HG03060 (cell line): ENCODE results near the gene MBLAC1.

Experiments used
- ATAC-seq: cut with Tn5 transposase; IDR thresholded peaks from one replicate; pipeline ENCODE4 v1.9.1; 2021; ENCODE audit warnings: low read depth, moderate number of reproducible peaks; ENCODE audit not compliant: unreplicated experiment

Gene MBLAC1

GRCh38 chr7:100095704-100096103 is 31.1 kb upstream of the MBLAC1 start:
- no peak for ATAC-seq

DNA sequence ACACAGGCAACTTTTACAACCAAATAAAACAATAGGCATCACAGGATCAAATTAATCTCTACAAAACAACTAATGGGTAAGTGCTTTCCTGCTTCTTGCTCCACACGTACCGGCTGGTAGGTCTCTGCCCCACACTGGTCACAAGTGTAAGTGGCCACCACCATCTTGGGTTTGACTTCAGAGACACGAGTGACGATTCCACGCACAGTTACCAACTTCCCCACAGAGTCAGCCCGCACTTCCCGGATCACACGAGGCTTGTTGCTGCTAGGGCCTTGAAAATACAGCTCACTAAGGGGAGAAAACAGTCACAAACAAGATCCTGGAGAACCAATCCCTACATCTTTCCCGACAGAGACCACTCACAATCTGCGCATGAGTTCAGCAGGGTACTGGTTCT is 27.9 kb upstream of the MBLAC1 start:
- ATAC-seq = no peak

DNA sequence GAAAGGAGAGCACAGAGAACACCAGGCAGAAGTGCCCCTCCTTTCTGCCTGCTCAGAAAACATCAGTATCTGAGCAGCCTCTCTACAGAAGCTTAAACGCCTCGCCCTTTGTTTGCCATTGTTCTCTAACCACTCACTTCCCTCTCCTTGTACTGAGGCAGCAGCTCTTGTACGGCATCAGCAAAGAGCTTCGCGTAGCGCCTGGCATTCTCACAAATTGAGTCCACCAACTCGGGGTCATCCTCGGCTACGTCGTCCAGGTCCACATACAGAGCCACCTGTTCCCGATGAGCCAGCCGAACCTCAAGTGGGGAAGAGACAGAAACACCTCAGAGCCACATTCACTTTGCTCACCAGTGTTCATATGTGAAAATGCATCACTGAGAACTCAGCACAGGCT is 27.3 kb upstream of the MBLAC1 start:
- ATAC-seq = no peak

DNA sequence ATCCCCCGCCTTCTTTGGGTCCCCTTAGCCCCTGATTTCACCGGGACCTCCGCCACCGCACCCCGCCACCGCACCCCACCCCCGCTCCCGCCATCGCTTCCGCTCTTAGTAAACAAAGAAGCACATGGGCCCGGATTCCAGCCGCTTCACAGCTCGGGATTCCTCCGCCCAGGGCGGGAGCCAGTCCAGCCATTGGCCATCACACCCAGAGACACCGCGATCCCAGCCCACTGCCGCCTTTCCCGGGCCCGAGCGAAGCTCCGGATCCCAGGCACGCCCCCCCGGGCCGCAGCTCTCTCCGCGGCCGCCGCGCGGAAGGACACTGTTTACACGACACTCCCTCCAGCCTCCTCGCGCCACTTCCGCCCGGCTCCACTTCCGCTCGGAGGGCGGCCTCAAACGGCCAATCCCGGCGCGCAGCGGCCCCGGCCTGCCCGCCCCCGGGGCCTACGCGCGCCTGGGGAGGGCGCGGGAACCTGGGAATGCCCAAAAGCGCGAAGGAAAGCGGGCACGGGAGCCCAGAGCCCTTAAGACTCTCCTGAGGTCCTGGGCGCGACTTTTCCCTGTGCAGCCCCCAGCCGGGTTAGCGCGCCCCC is 26.2 kb upstream of the MBLAC1 start:
- peak; percentile 34 for ATAC-seq

- peak; percentile 62 for ATAC-seq
These were observed 25.5 kb upstream of the MBLAC1 start, which contains the start of the genes AP4M1 and MCM7 for GRCh38 chr7:100101016-100101862. Gene AP4M1 (plus strand): TSS chr7:100101643. CDS start chr7:100101715, 72 bp downstream. Gene MCM7 (minus strand): TSS chr7:100101397. CDS start chr7:100101294, 103 bp downstream.

DNA sequence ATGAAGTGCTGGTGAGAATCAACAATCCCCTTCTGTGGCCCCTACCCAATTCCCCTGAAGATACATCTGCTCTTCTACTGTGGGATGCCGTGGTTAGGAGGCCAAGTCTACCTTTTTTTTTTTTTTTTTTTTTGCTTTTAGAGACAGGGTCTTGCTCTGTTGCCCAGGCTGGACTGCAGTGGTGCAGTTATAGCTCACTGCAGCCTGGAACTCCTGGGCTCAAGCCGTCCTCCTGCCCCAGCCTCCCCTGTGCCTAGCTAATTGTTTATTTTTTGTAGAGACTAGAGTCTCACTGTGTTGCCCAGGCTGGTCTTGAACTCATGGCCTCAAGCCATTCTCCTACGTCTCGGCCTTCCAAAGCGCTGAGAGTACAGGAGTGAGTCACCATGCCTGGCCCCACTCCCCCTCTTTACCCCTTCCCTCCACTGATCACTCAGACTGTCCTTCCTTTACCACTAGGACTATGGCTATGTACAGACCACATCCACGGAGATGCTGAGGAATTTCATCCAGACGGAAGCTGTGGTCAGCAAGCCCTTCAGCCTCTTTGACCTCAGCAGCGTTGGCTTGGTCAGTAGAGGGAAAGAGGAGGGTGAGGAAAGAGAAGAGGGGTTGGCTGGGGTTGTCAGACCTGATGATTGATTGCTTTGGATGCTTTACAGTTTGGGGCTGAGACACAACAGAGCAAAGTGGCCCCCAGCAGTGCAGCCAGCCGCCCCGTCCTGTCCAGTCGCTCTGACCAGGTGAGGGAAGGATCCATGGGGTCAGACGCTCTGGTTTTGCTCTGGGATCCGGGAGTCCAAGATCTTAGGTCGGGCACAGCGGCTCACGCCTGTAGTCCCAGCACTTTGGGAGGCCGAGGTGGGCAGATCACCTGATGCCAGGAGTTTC is 23.6 kb upstream of the MBLAC1 start:
- ATAC-seq = no peak

GRCh38 chr7:100105534-100105933 is 21.2 kb upstream of the MBLAC1 start:
- no peak for ATAC-seq

DNA sequence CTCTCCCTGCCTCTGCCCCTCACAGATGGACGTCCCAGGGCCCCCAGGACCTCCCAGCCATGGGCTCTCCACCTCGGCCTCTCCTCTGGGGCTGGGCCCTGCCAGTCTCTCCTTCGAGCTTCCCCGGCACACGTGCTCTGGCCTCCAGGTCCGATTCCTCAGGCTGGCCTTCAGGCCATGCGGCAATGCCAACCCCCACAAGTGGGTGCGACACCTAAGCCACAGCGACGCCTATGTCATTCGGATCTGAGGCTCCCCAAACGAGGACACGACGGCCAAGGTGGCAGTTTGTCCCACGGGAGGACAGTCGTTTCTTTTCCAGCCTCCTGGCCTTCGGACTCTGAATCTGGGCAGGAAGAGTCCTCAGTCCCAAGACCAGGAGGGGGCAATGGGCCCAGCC is 20.1 kb upstream of the MBLAC1 start:
- no peak for ATAC-seq

- no peak for ATAC-seq
These were observed 19.5 kb upstream of the MBLAC1 start for GRCh38 chr7:100107125-100107737.

DNA sequence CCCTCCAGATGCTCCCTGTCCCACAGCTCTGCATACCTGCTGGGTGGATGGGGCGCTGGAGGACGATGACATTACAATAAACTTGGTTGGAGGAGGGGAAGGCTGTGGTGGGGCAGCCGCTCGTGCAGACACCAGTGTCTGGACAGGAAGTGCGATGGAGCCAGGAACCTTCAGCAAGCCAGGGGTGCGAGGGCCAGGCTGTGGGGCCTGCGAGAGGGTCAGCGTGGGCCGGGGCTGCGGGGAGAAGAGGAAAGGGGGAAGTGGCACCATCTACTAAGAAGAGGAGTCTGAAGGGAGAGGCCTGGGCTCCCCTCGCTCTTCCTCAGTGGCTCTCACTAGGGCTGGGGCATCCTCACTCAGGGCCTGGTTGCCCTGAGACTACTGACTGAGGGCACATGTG is 18.9 kb upstream of the MBLAC1 start:
- ATAC-seq = no peak

DNA sequence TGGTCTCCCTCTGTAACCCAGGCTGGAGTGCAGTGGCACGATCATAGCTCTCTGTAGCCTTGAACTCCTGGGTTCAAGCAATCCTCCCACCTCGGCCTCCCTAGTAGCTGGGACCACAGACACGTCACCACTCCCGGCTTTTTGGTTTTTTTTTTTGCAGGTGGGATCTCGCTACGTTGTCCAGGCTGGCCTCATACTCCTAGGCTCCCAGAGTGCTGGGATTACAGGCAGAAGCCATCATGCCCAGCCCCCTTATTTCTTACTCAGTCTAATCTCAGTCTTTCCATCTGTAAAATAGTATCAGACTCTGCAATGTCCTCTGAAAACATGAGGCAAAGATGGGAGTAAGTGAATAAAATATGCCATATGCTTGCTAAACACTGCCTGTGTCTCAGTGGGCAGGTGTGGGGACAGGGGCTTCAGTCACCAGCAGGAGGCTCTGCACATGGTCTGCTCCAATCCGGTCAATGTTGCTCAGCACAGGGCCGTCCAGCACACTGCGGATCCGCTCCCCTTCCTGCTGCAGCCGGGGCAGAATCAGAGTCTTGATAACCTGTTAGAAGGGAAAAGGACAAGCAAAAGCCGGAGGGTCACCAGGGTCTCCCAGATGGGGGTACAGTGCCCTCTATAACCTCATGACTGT is 17.1 kb upstream of the MBLAC1 start:
- no peak for ATAC-seq

DNA sequence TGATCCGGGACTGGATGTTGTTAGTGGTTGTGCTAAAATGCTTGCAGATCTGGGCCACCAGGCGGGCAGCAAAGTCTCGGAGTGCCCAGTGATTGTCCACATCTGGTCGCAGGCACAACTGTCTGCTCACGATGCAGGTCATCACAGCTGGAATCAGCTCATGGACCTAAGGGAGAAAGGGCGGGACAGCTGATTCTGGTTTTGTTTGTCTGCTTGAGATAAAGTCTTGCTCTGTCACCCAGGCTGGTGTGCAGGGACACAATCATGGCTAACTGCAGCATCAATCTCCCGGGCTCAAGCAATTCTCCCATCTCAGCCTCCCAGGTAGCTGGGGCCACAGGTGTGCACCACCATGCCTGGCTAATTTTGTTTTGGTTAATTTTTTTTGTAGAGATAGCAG is 15.6 kb upstream of the MBLAC1 start:
- ATAC-seq = no peak

DNA sequence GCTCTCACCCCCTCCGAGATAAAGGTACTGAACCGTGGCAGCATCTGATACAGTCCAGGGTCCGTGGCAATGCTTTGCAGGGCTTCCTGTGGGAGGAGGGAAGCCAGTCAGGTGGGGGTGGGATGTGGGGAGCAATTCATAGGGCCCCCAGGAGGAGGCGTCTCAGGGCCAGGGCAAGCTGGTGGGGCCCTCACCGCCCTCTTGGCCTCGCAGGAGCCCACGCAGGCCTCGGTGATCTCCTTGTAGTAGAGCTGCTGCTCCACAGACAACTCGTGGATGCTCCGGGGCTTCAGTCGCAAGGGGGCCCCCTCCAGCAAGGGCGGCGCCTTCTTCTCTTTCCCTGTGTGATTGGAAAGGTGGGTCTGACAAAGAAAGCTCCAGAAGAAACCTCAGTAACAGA is 14.9 kb upstream of the MBLAC1 start:
- no peak for ATAC-seq

GRCh38 chr7:100115026-100115425 is 11.7 kb upstream of the MBLAC1 start:
- no peak for ATAC-seq

DNA sequence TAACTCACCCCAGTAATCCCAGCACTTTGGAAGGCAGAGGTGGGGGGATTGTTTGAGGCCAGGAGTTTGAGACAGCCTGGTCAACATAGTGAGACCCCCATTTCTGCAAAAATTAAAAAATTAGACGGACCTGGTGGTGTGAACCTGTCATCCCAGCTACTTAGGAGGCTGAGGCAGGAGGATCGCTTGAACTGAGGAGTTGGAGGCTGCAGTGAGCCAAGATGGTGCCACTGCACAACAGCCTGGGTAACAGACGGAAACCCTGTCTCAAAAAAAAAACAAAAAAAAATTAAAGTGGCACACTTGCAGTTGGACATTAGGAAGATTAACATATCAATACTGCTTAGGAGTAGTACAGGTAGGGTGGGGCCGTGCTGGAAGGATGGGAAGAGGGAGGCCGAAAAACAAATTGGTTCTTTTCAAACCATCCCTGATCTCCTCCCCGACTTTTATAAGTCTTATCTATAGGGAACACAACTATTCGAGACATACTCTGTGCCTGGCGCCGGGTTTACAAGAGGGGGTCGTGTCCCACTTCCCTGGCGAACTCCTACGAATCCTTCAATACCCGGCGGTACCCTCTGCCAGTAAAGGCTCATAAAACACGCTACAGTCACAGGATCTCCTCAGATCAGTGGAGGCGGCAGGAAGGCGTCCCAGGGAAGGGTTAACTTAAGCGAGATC is 8.2 kb upstream of the MBLAC1 start:
- ATAC-seq = no peak

- peak; percentile 68 for ATAC-seq
These were observed 7.4 kb upstream of the MBLAC1 start, which contains the start of the genes CNPY4 and TAF6 for GRCh38 chr7:100119072-100119969. Gene CNPY4 (plus strand): TSS chr7:100119634. CDS start chr7:100119745, 111 bp downstream. Gene TAF6 (minus strand): TSS chr7:100119358. CDS start chr7:100114209, 5,149 bp downstream.

DNA sequence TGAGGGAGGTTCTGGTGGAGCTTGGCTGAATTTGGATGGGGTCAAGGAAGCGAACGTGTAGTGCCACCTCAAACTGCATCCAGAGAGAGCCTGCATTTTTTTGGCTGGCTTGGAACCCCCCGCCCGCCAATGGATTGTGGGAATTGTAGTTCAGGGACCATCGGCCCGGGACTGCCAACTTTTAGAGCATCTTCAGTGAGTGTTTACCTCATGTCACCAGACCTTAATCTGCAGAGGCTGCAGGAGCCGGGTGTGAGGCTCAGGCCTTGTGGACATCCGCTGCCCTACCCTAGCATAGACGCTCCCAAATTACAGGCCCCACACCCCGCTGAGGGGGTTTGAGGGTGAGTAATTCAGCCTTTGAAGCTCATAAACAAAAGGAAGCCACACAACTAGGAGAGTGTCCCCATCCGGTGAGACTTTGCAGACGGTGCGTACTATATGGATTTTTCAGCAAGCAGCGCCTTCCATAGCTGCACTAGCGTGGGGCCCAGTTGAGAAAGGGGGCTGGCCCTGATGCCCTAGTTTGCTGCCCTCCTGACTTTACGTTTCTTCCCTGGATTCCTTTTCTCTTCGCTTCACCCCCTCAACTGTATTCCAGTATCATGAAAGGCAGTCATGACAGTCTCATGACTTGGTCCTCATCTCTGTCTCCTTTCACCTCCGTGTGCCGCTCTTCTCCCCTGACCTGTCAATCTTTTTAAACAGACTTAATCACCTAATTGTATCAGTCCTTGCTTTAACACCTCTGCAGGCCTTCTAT is 6.6 kb upstream of the MBLAC1 start:
- no peak for ATAC-seq

GRCh38 chr7:100120733-100121036 is 6.1 kb upstream of the MBLAC1 start:
- ATAC-seq = no peak
